Right cardiac atrium (tissue), 5 donors: ENCODE results near the gene CCDC180. TPM values are rescaled to one million over a fixed set of nuclear protein-coding genes. Genes with fewer than 3 reads are reported as not detected.

ENCODE experiments used
- ATAC-seq, 2 donors: fragments of 200-7000 bp; cut with Tn5 transposase; one replicate each; pipeline versions ENCODE4 v1.8.0 to v1.9.1; 2020; ENCODE audit warnings: moderate library complexity in 2 of 2, mild to moderate bottlenecking in 1 of 2
- DNase-seq, 3 donors: peaks; one replicate each; pipeline ENCODE4 v3.0.0-alpha.2; 2020
- H3K27ac ChIP-seq: one replicate; pipeline ENCODE4 v1.5.1; 2013; ENCODE audit warnings: mild to moderate bottlenecking, low read length, control low read depth, moderate library complexity
- H3K27me3 ChIP-seq: one replicate; pipeline ENCODE4 v1.6.1; 2013; ENCODE audit not compliant: control insufficient read depth, insufficient read depth
- H3K4me1 ChIP-seq: one replicate; pipeline ENCODE4 v1.6.1; 2013; ENCODE audit warnings: low read length; ENCODE audit not compliant: control insufficient read depth, insufficient read depth
- H3K4me3 ChIP-seq: one replicate; pipeline ENCODE4 v1.5.1; 2013; ENCODE audit warnings: low read length, control low read depth
- H3K9me3 ChIP-seq: one replicate; pipeline ENCODE4 v1.6.1; 2013; ENCODE audit warnings: low read length; ENCODE audit not compliant: control insufficient read depth
- WGBS: extraction: QIAGEN DNeasy Blood & Tissue Kit; methylation state at CpG from one replicate; pipeline ENCODE4 v1.1.7; 2013; 5-methylcytosine and 5-hydroxymethylcytosine counted together
- intact Hi-C, 4 donors: fragments of 100-400 bp; cut with DNase I; formaldehyde crosslinking; loops; one replicate each; pipeline versions ENCODE4 v1.11.0 to v1.14.0; 2022 to 2023
- polyA plus RNA-seq: library from polyadenylated mRNA; stranded (reverse); fragments of 200-250 nt; gene quantifications from one replicate; pipeline ENCODE4 v1.2.3, GENCODE V29; 2013
- total RNA-seq, 4 donors: library from RNA; stranded (reverse); fragmentation: NEBNext Ultra II Directional; extraction: Animal tissue kit (Norgen Biotek cat#: 25700); gene quantifications; one replicate each; pipeline ENCODE4 v1.2.1, GENCODE V29; 2021
- donor health status: healthy with polysubstance abuse.
- donor health status: DM: no; HTN: yes; CAD: no.
- donor health status: DM: no; HTN: no; CAD: no.
- donor health status: DM: no; HTN: yes; CAD: no; lungs with severe emphysema.
- donor health status: DM: yes; HTN: yes; CAD: no.

Gene CCDC180
- total and polyA plus RNA-seq, 5 donors: 2.0 to 6.6 (median 2.9) TPM

GRCh38 chr9:97293818-97294217 is 13.6 kb upstream of the CCDC180 start:
- Histone ChIP-seq H3K4me1 (peaks cover 11% of the 10 kb centered on the region), H3K9me3 (no peaks in the 10 kb centered on the region), H3K27ac (peak overlapping the region; percentile 53), H3K4me3 (no peak overlapping the region), H3K27me3 (no peaks in the 10 kb centered on the region)
- intact Hi-C loops: no loop called here
- no peak for ATAC-seq
- DNase-seq: no peak
- WGBS: 77% methylated on average over 6 of the region's 6 CpGs

GRCh38 chr9:97297889-97298288 is 9.6 kb upstream of the CCDC180 start:
- Histone ChIP-seq H3K27ac (no peak overlapping the region), H3K4me3 (no peak overlapping the region), H3K9me3 (no peaks in the 10 kb centered on the region), H3K4me1 (peaks cover 11% of the 10 kb centered on the region), H3K27me3 (no peaks in the 10 kb centered on the region)
- intact Hi-C loops: no loop called here
- ATAC-seq (no peak), DNase-seq (no peak)
- 96% methylated on average over 2 of the region's 2 CpGs for WGBS

GRCh38 chr9:97299809-97300414 is 7.5 kb upstream of the CCDC180 start:
- no peak for ATAC-seq
- Histone ChIP-seq H3K27me3 (no peaks in the 10 kb centered on the region), H3K27ac (no peak overlapping the region), H3K4me1 (no peaks in the 10 kb centered on the region), H3K4me3 (no peak overlapping the region), H3K9me3 (no peaks in the 10 kb centered on the region)
- intact Hi-C loops: no loop called here
- no peak for DNase-seq
- 87% methylated on average over 2 of the region's 2 CpGs for WGBS

GRCh38 chr9:97300586-97300985 is 6.9 kb upstream of the CCDC180 start:
- no peak for ATAC-seq
- DNase-seq: no peak
- Histone ChIP-seq H3K9me3 (no peaks in the 10 kb centered on the region), H3K4me1 (no peaks in the 10 kb centered on the region), H3K4me3 (no peak overlapping the region), H3K27me3 (no peaks in the 10 kb centered on the region), H3K27ac (no peak overlapping the region)
- 98% methylated on average over 1 of the region's 1 CpG for WGBS
- intact Hi-C loops: no loop called here

- H3K27me3 ChIP-seq: no peaks in the 10 kb centered on the region
- WGBS: over 99% methylated on average over 3 of the region's 3 CpGs
- H3K9me3 ChIP-seq: no peaks in the 10 kb centered on the region
- intact Hi-C loops: no loop called here
- DNase-seq (no peak), ATAC-seq (no peak)
- no peaks in the 10 kb centered on the region for H3K4me1 ChIP-seq
- H3K27ac ChIP-seq: no peak overlapping the region
- no peak overlapping the region for H3K4me3 ChIP-seq
Observed at GRCh38 chr9:97301974-97302373, 5.5 kb upstream of the CCDC180 start.

GRCh38 chr9:97304586-97304985 is 2.9 kb upstream of the CCDC180 start:
- Histone ChIP-seq H3K27ac (no peak overlapping the region), H3K4me3 (no peak overlapping the region), H3K27me3 (no peaks in the 10 kb centered on the region), H3K4me1 (no peaks in the 10 kb centered on the region), H3K9me3 (no peaks in the 10 kb centered on the region)
- intact Hi-C loops: no loop called here
- DNase-seq (no peak), ATAC-seq (no peak)
- 92% methylated on average over 2 of the region's 2 CpGs for WGBS

GRCh38 chr9:97305501-97306298 is 1.8 kb upstream of the CCDC180 start:
- intact Hi-C loops: no loop called here
- no peak for ATAC-seq
- Histone ChIP-seq H3K4me1 (no peaks in the 10 kb centered on the region), H3K27me3 (no peaks in the 10 kb centered on the region), H3K9me3 (no peaks in the 10 kb centered on the region), H3K27ac (no peak overlapping the region), H3K4me3 (no peak overlapping the region)
- no peak for DNase-seq
- 78% methylated on average over 7 of the region's 7 CpGs for WGBS

- 14% methylated on average over 19 of the region's 19 CpGs for WGBS
- Histone ChIP-seq H3K4me1 (no peaks in the 10 kb centered on the region), H3K27ac (no peak overlapping the region), H3K9me3 (no peaks in the 10 kb centered on the region), H3K27me3 (no peaks in the 10 kb centered on the region), H3K4me3 (no peak overlapping the region)
- DNase-seq: peak; percentile 86 to 93 (median 87)
- peak; percentile 78 to 95 for ATAC-seq
- intact Hi-C loops: no loop called here
Observed at GRCh38 chr9:97307091-97307490, 368 bp upstream of the CCDC180 start.

- H3K9me3 ChIP-seq: no peaks in the 10 kb centered on the region
- intact Hi-C loops: no loop called here
- 95% methylated on average over 5 of the region's 5 CpGs for WGBS
- H3K4me3 ChIP-seq: no peak overlapping the region
- H3K27me3 ChIP-seq: no peaks in the 10 kb centered on the region
- no peak for ATAC-seq
- no peak for DNase-seq
- H3K27ac ChIP-seq: no peak overlapping the region
- H3K4me1 ChIP-seq: no peaks in the 10 kb centered on the region
Observed at GRCh38 chr9:97309260-97309659, 1.8 kb downstream of the CCDC180 start.

GRCh38 chr9:97310023-97310422 is 2.6 kb downstream of the CCDC180 start:
- no peaks in the 10 kb centered on the region for H3K4me1 ChIP-seq
- 91% methylated on average over 2 of the region's 2 CpGs for WGBS
- ATAC-seq: no peak

GRCh38 chr9:97310896-97311295 is 3.4 kb downstream of the CCDC180 start:
- Histone ChIP-seq H3K4me1 (no peaks in the 10 kb centered on the region), H3K27me3 (no peaks in the 10 kb centered on the region), H3K4me3 (no peak overlapping the region), H3K27ac (no peak overlapping the region), H3K9me3 (no peaks in the 10 kb centered on the region)
- DNase-seq: no peak
- intact Hi-C loops: no loop called here
- 91% methylated on average over 2 of the region's 2 CpGs for WGBS
- no peak for ATAC-seq

More at GRCh38 chr9:97310023-97310422, 2.6 kb downstream of the CCDC180 start:
- Histone ChIP-seq H3K27ac (no peak overlapping the region), H3K4me3 (no peak overlapping the region), H3K27me3 (no peaks in the 10 kb centered on the region), H3K9me3 (no peaks in the 10 kb centered on the region)
- intact Hi-C loops: no loop called here
- DNase-seq: no peak
